Fibroblast of mammary gland (primary cell): ENCODE data around the gene COPRS.
"Not testable (repeated sequence)": the region's sequence is repeated elsewhere in the genome, so short reads cannot be mapped to it uniquely, and the experiment has no call there.

Experiments used
- DNase-seq: peaks from one replicate; pipeline ENCODE4 v3.0.0-alpha.2; 2010; ENCODE audit warnings: low read depth
- H3K4me3 ChIP-seq: 2 replicates; pipeline ENCODE4 v1.5.1; 2011; ENCODE audit warnings: low read depth, mild to moderate bottlenecking, low read length, moderate library complexity; ENCODE audit not compliant: control insufficient read depth
- CTCF ChIP-seq: conservative IDR thresholded peaks from 2 replicates; pipeline ENCODE4 v1.5.1; 2011; ENCODE audit warnings: low read depth, low read length, inconsistent platforms; ENCODE audit not compliant: control insufficient read depth, insufficient read depth

Gene COPRS

GRCh38 chr17:31838636-31839225, 20.3 kb downstream of the COPRS start:
- no peak overlapping the region for H3K4me3 ChIP-seq
- TF ChIP-seq CTCF, result no peak
- DNase-seq, result peak; percentile 49

GRCh38 chr17:31835984-31836383, 23.1 kb downstream of the COPRS start:
- no peak overlapping the region for H3K4me3 ChIP-seq
- TF ChIP-seq CTCF, result no peak
- peak; percentile 60 for DNase-seq

GRCh38 chr17:31834448-31834847, 24.6 kb downstream of the COPRS start:
- no peak for DNase-seq
- no peak overlapping the region for H3K4me3 ChIP-seq
- no peak for TF ChIP-seq CTCF

- DNase-seq, result no peak
- H3K4me3 ChIP-seq, result no peak overlapping the region
- no peak for TF ChIP-seq CTCF
Measured at GRCh38 chr17:31832746-31833145, 26.3 kb downstream of the COPRS start.

GRCh38 chr17:31830971-31831858, 27.8 kb downstream of the COPRS start:
- no peak for TF ChIP-seq CTCF
- no peak for DNase-seq
- no peak overlapping the region for H3K4me3 ChIP-seq

- no peak for TF ChIP-seq CTCF
- no peak for DNase-seq
- no peak overlapping the region for H3K4me3 ChIP-seq
Measured at GRCh38 chr17:31829649-31830048, 29.4 kb downstream of the COPRS start.

GRCh38 chr17:31828955-31829354, 30.1 kb downstream of the COPRS start:
- not testable (repeated sequence) for DNase-seq, H3K4me3 ChIP-seq
